Keratinocyte (primary cell): ENCODE measurements around the gene GPR152. TPM values are rescaled to one million over a fixed set of nuclear protein-coding genes. Genes with fewer than 3 reads are reported as not detected.

Experiments
- DNase-seq: peaks from one replicate; pipeline ENCODE4 v3.0.0-alpha.2; 2011; ENCODE audit warnings: low read depth, missing footprints, low spot score
- FAIRE-seq: peaks from 2 replicates; lab custom pipeline; 2011; peaks lifted over from hg19 to GRCh38; lab: Jason Lieb, UNC
- H2AFZ ChIP-seq: 2 replicates; pipeline ENCODE4 v1.6.0; 2012; ENCODE audit warnings: low read length, control low read depth, inconsistent platforms; ENCODE audit not compliant: control insufficient read depth
- H3K27ac ChIP-seq: 2 replicates; pipeline ENCODE4 v1.5.1; 2011; ENCODE audit warnings: low read length; ENCODE audit not compliant: control insufficient read depth, insufficient read depth
- H3K27me3 ChIP-seq: 3 replicates; pipeline ENCODE4 v1.6.0; 2011; ENCODE audit warnings: low read length; ENCODE audit not compliant: control insufficient read depth, insufficient read depth; ENCODE audit errors: extremely low read depth
- H3K36me3 ChIP-seq, 2 experiments: 2 replicates in 1 of 2; 3 replicates in 1 of 2; pipeline ENCODE4 v1.5.1; 2011; ENCODE audit warnings: low read length in 2 of 2, mild to moderate bottlenecking in 1 of 2; ENCODE audit not compliant: control insufficient read depth in 2 of 2, insufficient read depth in 2 of 2; ENCODE audit errors: extremely low read depth in 1 of 2
- H3K4me1 ChIP-seq: 3 replicates; pipeline ENCODE4 v1.5.1; 2011; ENCODE audit warnings: low read length; ENCODE audit not compliant: control insufficient read depth, insufficient read depth; ENCODE audit errors: extremely low read depth
- H3K4me2 ChIP-seq: 3 replicates; pipeline ENCODE4 v1.6.0; 2011; ENCODE audit warnings: low read depth, low read length; ENCODE audit not compliant: control insufficient read depth, insufficient read depth; ENCODE audit errors: extremely low read depth
- H3K4me3 ChIP-seq, 3 experiments: fragments of 200-600 bp in 1 of 3; sonication (generic) in 1 of 3; 2 replicates in 2 of 3; 3 replicates in 1 of 3; pipeline ENCODE4 v1.5.1; 2011 to 2016; ENCODE audit warnings: low read length in 3 of 3, mild to moderate bottlenecking in 3 of 3, control low read depth in 2 of 3, inconsistent platforms in 1 of 3, low read depth in 1 of 3, mixed read lengths in 1 of 3, mixed run types in 1 of 3, moderate library complexity in 1 of 3; ENCODE audit not compliant: control insufficient read depth in 2 of 3, insufficient read depth in 2 of 3; ENCODE audit errors: extremely low read depth in 1 of 3
- H3K79me2 ChIP-seq: 2 replicates; pipeline ENCODE4 v1.6.0; 2012; ENCODE audit warnings: low read length; ENCODE audit not compliant: control insufficient read depth, insufficient read depth
- H3K9ac ChIP-seq: 3 replicates; pipeline ENCODE4 v1.6.0; 2011; ENCODE audit warnings: low read length; ENCODE audit not compliant: control insufficient read depth, insufficient read depth; ENCODE audit errors: extremely low read depth
- H3K9me1 ChIP-seq: 3 replicates; pipeline ENCODE4 v1.6.0; 2011; ENCODE audit warnings: low read length; ENCODE audit not compliant: control insufficient read depth, insufficient read depth; ENCODE audit errors: extremely low read depth
- H3K9me3 ChIP-seq: 2 replicates; pipeline ENCODE4 v1.5.1; 2012; ENCODE audit warnings: low read depth, low read length; ENCODE audit not compliant: control insufficient read depth
- H4K20me1 ChIP-seq: 3 replicates; pipeline ENCODE4 v1.6.0; 2011; ENCODE audit warnings: low read length; ENCODE audit not compliant: control insufficient read depth, insufficient read depth; ENCODE audit errors: extremely low read depth
- EZH2 ChIP-seq: IDR thresholded peaks from one replicate; pipeline ENCODE4 v1.6.1; 2012; ENCODE audit warnings: inconsistent platforms, mild to moderate bottlenecking, low read length, moderate library complexity
- dilution Hi-C: fragments of 300-500 bp; cut with MboI; formaldehyde crosslinking; loops from one replicate; pipeline ENCODE4 v1.7.0; 2020; ENCODE audit warnings: low sequenced_read_pairs; ENCODE audit not compliant: extremely low pct_ligation_motif_present
- polyA plus RNA-seq, 5 experiments: library from polyadenylated mRNA; depleted of rRNA in 3 of 5; stranded (reverse) in 3 of 5; stranded (forward) in 1 of 5; unstranded in 1 of 5; fragments of >200 nt; gene quantifications; 1 replicate in 1 of 5; 2 replicates in 3 of 5; 3 replicates in 1 of 5; pipeline versions ENCODE4 v1.2.1 to v1.2.3, GENCODE V29; 2011 to 2012; ENCODE audit warnings: missing spikeins in 2 of 5, low read depth in 1 of 5, low replicate concordance in 1 of 5
- TF ChIP-seq, protein P1 (sequence below), 3 experiments: IDR thresholded peaks in 1 of 3; conservative IDR thresholded peaks in 1 of 3; optimal IDR thresholded peaks in 1 of 3; 2 replicates in 2 of 3; 3 replicates in 1 of 3; pipeline versions ENCODE3 to v1.5.1; 2011; ENCODE audit warnings: low read length in 3 of 3, mild to moderate bottlenecking in 3 of 3, moderate library complexity in 2 of 3, control low read depth in 1 of 3, inconsistent platforms in 1 of 3; ENCODE audit not compliant: insufficient read depth in 2 of 3; ENCODE audit errors: extremely low read depth in 1 of 3

The GPR152 gene
- polyA plus RNA-seq, 1 donor (not counting 4 experiments of a cell fraction or from before 2014, with no cell fraction given): not detected

- no peak for TF ChIP-seq EZH2
- TF ChIP-seq, protein P1, sequence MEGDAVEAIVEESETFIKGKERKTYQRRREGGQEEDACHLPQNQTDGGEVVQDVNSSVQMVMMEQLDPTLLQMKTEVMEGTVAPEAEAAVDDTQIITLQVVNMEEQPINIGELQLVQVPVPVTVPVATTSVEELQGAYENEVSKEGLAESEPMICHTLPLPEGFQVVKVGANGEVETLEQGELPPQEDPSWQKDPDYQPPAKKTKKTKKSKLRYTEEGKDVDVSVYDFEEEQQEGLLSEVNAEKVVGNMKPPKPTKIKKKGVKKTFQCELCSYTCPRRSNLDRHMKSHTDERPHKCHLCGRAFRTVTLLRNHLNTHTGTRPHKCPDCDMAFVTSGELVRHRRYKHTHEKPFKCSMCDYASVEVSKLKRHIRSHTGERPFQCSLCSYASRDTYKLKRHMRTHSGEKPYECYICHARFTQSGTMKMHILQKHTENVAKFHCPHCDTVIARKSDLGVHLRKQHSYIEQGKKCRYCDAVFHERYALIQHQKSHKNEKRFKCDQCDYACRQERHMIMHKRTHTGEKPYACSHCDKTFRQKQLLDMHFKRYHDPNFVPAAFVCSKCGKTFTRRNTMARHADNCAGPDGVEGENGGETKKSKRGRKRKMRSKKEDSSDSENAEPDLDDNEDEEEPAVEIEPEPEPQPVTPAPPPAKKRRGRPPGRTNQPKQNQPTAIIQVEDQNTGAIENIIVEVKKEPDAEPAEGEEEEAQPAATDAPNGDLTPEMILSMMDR (optimal IDR thresholded peaks at IDR 0.05 in 1 of 3, IDR thresholded peaks at IDR 0.05 in 1 of 3, conservative IDR thresholded peaks at IDR 0.05 in 1 of 3; ENCODE audit: extremely low read depth in 1 of 3, insufficient read depth in 2 of 3, low read length in 3 of 3): no peak
- no peak for DNase-seq
- peaks cover 15% of the 10 kb centered on the region for H3K79me2 ChIP-seq
- no peaks in the 10 kb centered on the region for H3K27me3 ChIP-seq
- peak overlapping the region; percentile 50 for H3K27ac ChIP-seq
- peaks cover 3% of the 10 kb centered on the region for H4K20me1 ChIP-seq
- peak overlapping the region; percentile 69 to 85 (median 73) for H3K4me3 ChIP-seq
- H3K4me2 ChIP-seq: peak overlapping the region; percentile 89
- no peaks in the 10 kb centered on the region for H3K9me3 ChIP-seq
- peaks cover 6% of the 10 kb centered on the region for H3K4me1 ChIP-seq
- peak overlapping the region; percentile 83 for H3K9ac ChIP-seq
- FAIRE-seq: no peak
- no peak overlapping the region for H2AFZ ChIP-seq
- H3K36me3 ChIP-seq: peaks cover 0 to 12% of the 10 kb centered on the region in 2 experiments
- no peaks in the 10 kb centered on the region for H3K9me1 ChIP-seq
- dilution Hi-C loops: no loop called here
Measured at GRCh38 chr11:67442504-67443404, 9.8 kb downstream of the GPR152 start.

- Histone ChIP-seq H3K4me3 (no peak overlapping the region), H3K9me3 (no peaks in the 10 kb centered on the region), H2AFZ (no peak overlapping the region), H3K9me1 (no peaks in the 10 kb centered on the region), H3K4me1 (peaks cover 6% of the 10 kb centered on the region), H3K9ac (no peak overlapping the region), H4K20me1 (peaks cover 3% of the 10 kb centered on the region), H3K36me3 (peaks cover 0 to 12% of the 10 kb centered on the region in 2 experiments), H3K79me2 (peaks cover 15% of the 10 kb centered on the region), H3K27me3 (no peaks in the 10 kb centered on the region), H3K4me2 (peak overlapping the region; percentile 89), H3K27ac (no peak overlapping the region)
- dilution Hi-C loops: no loop called here
- FAIRE-seq (no peak), DNase-seq (no peak)
- TF ChIP-seq, protein P1 (optimal IDR thresholded peaks at IDR 0.05 in 1 of 3, IDR thresholded peaks at IDR 0.05 in 1 of 3, conservative IDR thresholded peaks at IDR 0.05 in 1 of 3; ENCODE audit: extremely low read depth in 1 of 3, insufficient read depth in 2 of 3, low read length in 3 of 3): no peak
- TF ChIP-seq EZH2: no peak
Measured at GRCh38 chr11:67441731-67442351, 10.7 kb downstream of the GPR152 start.
